Vagina (tissue), 2 donors: ENCODE measurements around the gene ARMC5.

Experiments
- CTCF ChIP-seq, 3 experiments: fragments of 450-650 bp in 2 of 3; fragments of 200-600 bp in 1 of 3; sonication (generic) in 1 of 3; IDR thresholded peaks; one replicate each; pipeline ENCODE4 v1.5.1; 2017 to 2019; ENCODE audit warnings: antibody characterized with exemption in 3 of 3, mild to moderate bottlenecking in 2 of 3, moderate library complexity in 2 of 3
- POLR2AphosphoS5 ChIP-seq, 2 donors: sonication (generic); formaldehyde crosslinking; IDR thresholded peaks; one replicate each; pipeline ENCODE4 v1.9.0; 2017; ENCODE audit warnings: antibody characterized with exemption in 2 of 2, mild to moderate bottlenecking in 2 of 2, low read depth in 1 of 2; ENCODE audit not compliant: insufficient read depth in 1 of 2

GRCh38 chr16:31459687-31460581, 633 bp downstream of the ARMC5 start:
- TF ChIP-seq CTCF (IDR thresholded peaks at IDR 0.05), result no peak
- peak in 1 of 2 donors; percentile 90 for TF ChIP-seq POLR2AphosphoS5 (IDR thresholded peaks at IDR 0.05; ENCODE audit: insufficient read depth in 1 of 2, low read depth in 1 of 2)
